ENCODE results near the gene TMUB1.

TMUB1 gene

GRCh38 chr7:151085691-151086620, 2.7 kb upstream of the TMUB1 start, which contains the start of gene AGAP3:
AGAP3 (plus strand) TSS chr7:151086475; CDS start chr7:151086742, 267 bp downstream.
- CTCF ChIA-PET = interaction anchor here (0.7 to 19.2 kb wide), 7 partner anchors 10 to 76 kb away, joined by 3 to 347 read pairs (median 4); no protein-coding TSS in a partner anchor
- POLR2A ChIA-PET = interaction anchor here (0.6 to 1.1 kb wide), 4 partner anchors 9 to 83 kb away, joined by 3 to 5 read pairs (median 4); partner anchors contain the start of gene ABCB8

GRCh38 chr7:151085329-151085690, 2.0 kb upstream of the TMUB1 start:
- no peak for TF ChIP-seq CTCF (IDR thresholded peaks at IDR 0.05; ENCODE audit: insufficient read depth, low read length, missing control alignments)
- peak overlapping the region; percentile 75 for H3K4me3 ChIP-seq (ENCODE audit: low read depth, low read length)
- ChIA-PET CTCF (interaction anchor here (0.6 to 19.2 kb wide), 10 partner anchors 8 to 159 kb away, joined by 3 to 347 read pairs (median 3); no protein-coding TSS in a partner anchor), POLR2A (interaction anchor here (0.6 to 1.1 kb wide), 4 partner anchors 9 to 84 kb away, joined by 3 to 5 read pairs (median 4); partner anchors contain the start of gene ABCB8)
- DNase-seq (ENCODE audit: low read depth, low spot score) = no peak

More at GRCh38 chr7:151085691-151086620, 2.7 kb upstream of the TMUB1 start, which contains the start of gene AGAP3:
- peak within 1 kb of the TSS; percentile 75 for H3K4me3 ChIP-seq (ENCODE audit: low read depth, low read length)
- TF ChIP-seq CTCF (IDR thresholded peaks at IDR 0.05; ENCODE audit: insufficient read depth, low read length, missing control alignments) = no peak
- no peak for DNase-seq (ENCODE audit: low read depth, low spot score)

DNA sequence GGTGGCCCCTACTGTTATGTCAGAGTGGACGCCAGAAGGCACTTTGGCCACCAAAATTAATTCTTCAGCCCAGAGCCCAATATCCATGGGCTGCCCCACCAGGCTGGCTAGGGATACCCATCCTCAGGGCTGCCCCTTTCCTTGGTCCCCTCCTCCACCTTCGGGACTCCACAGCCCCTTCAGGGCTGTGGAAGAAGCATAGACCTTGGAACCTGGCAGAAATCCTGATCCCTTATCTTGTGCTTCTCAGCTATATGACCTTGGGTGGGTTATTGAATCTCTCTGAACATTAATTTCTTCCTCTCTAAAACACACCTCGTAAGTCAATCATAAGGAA, 499 bp upstream of the TMUB1 start:
- TF ChIP-seq CTCF (IDR thresholded peaks at IDR 0.05; ENCODE audit: insufficient read depth, low read length, missing control alignments) = no peak
- CTCF ChIA-PET = interaction anchor here (1.1 to 19.2 kb wide), 3 partner anchors 21 to 73 kb away, joined by 3 to 347 read pairs (median 3); no protein-coding TSS in a partner anchor
- POLR2A ChIA-PET = no interaction called here
- no peak for DNase-seq (ENCODE audit: low read depth, low spot score)
- peak overlapping the region; percentile 71 for H3K4me3 ChIP-seq (ENCODE audit: low read depth, low read length)

- DNase-seq (ENCODE audit: low read depth, low spot score) = no peak
- peak overlapping the region; percentile 71 for H3K4me3 ChIP-seq (ENCODE audit: low read depth, low read length)
- POLR2A ChIA-PET = no interaction called here
- CTCF ChIA-PET = interaction anchor here (1.3 to 19.2 kb wide), 2 partner anchors 20 to 27 kb away, joined by 3 to 347 read pairs; no protein-coding TSS in a partner anchor
- no peak for TF ChIP-seq CTCF (IDR thresholded peaks at IDR 0.05; ENCODE audit: insufficient read depth, low read length, missing control alignments)
Measured at GRCh38 chr7:151082141-151083070, 887 bp downstream of the TMUB1 start.

DNA sequence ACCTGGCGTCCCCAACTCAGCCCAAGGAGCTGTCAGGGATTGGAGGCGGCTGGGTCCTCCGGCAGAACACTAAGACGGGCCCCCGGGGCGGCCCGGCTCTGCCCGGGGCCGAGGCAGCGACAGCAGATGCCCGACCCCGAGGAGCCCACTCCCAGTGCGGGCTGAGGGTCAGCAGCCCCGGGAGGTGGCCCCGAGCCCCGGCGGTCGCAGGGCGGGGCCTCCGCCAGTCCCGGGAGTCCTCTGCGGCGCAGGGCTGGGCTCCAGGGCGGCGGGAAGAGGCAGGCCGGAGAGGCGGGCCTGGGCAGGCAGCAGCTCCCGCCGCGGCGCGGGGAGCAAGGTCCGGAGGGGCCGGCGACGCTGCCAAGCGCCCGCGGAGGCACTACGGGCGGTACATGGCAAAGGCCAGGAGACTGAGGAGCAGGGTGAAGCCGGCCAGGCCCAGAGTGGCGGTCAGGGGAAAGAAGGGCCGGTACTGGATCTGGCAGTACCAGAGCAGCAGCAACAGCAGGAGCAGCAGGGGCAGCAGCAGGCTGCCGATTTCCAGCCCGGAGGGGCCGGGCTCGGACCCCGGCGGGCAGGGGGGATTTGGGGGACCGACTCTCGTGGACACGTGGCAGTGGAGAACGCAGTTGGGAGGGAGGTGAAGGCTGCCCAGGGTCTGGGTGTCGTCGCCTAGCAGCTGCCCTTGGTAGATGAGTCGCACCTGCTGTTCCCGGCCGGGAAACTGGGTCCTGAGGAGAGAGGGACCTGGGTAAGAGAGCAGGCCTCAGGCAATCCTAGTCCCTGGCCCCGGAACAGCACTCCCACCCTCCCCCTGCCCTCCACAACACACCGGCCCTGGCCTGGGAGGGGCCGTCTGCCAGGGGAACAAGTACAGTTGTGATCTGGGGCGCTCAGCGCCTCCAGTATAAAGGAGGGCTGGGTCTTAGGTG, 1.9 kb downstream of the TMUB1 start:
- peak overlapping the region; percentile 71 for H3K4me3 ChIP-seq (ENCODE audit: low read depth, low read length)
- no peak for TF ChIP-seq CTCF (IDR thresholded peaks at IDR 0.05; ENCODE audit: insufficient read depth, low read length, missing control alignments)
- POLR2A ChIA-PET = interaction anchor here (0.5 to 1.6 kb wide), 12 partner anchors 13 to 93 kb away, joined by 3 to 8 read pairs (median 3); partner anchors contain the start of gene ABCB8
- DNase-seq (ENCODE audit: low read depth, low spot score) = no peak
- CTCF ChIA-PET = interaction anchor here (1.0 to 19.2 kb wide), 3 partner anchors 14 to 28 kb away, joined by 3 to 347 read pairs (median 4); no protein-coding TSS in a partner anchor

Data from AG04449 (cell line).